HepG2 (cell line): ENCODE measurements around the gene RNF8. TPM values are rescaled to one million over a fixed set of nuclear protein-coding genes. Genes with fewer than 3 reads are reported as not detected.

Source experiments
- ATAC-seq: fragments of 200-7000 bp; cut with Tn5 transposase; 3 replicates; pipeline ENCODE4 v1.9.1; 2020; ENCODE audit warnings: mild to moderate bottlenecking, moderate library complexity
- BruUV-seq: library from RNA; stranded (reverse); fragments of 400-500 nt; replicated peaks from 2 replicates; lab custom pipeline; 2021; lab: Mats Ljungman, UMichigan
- CTCF ChIA-PET: fragments of 300-600 bp; formaldehyde crosslinking; extraction: SDS; loops from one replicate; lab custom pipeline; 2021; ENCODE audit warnings: low total read pairs, inconsistent platforms, low intra/inter-chr PET ratio; lab: Yijun Ruan, JAX
- POLR2A ChIA-PET: fragments of 350-600 bp; sonication (Branson Sonifier 250); formaldehyde crosslinking; loops from one replicate; lab custom pipeline; 2020; ENCODE audit warnings: antibody characterized with exemption, inconsistent platforms; lab: Yijun Ruan, JAX
- DNase-seq: peaks from one replicate; pipeline ENCODE4 v3.0.0-alpha.2; 2015; ENCODE audit warnings: low spot score
- FAIRE-seq: peaks from 3 replicates; lab custom pipeline; 2011; peaks lifted over from hg19 to GRCh38; lab: Jason Lieb, UNC
- H2AFZ ChIP-seq: one replicate; pipeline ENCODE4 v1.6.1; 2011; ENCODE audit warnings: low read length, inconsistent platforms
- H3K27ac ChIP-seq: fragments of 300-600 bp; 3 replicates; pipeline ENCODE4 v1.8.0; 2011; ENCODE audit warnings: mixed run types, mild to moderate bottlenecking, mixed read lengths, low read length, inconsistent platforms; ENCODE audit not compliant: insufficient read depth; ENCODE audit errors: extremely low read length
- H3K27me3 ChIP-seq, 2 experiments: fragments of 200-600 bp in 1 of 2; 2 replicates in 1 of 2; 3 replicates in 1 of 2; pipeline versions ENCODE4 v1.6.0 to v1.8.0; 2011; ENCODE audit warnings: low read length in 2 of 2, mild to moderate bottlenecking in 2 of 2, moderate library complexity in 2 of 2, inconsistent platforms in 1 of 2; ENCODE audit not compliant: insufficient read depth in 2 of 2, control insufficient read depth in 1 of 2
- H3K36me3 ChIP-seq, 2 experiments: fragments of 200-600 bp in 1 of 2; replicated peaks in 1 of 2; 2 replicates in 1 of 2; 3 replicates in 1 of 2; pipeline versions ENCODE4 v1.5.1 to v1.8.0; 2011; ENCODE audit warnings: low read length in 2 of 2, inconsistent platforms in 1 of 2; ENCODE audit not compliant: insufficient read depth in 2 of 2, control insufficient read depth in 1 of 2
- H3K4me1 ChIP-seq: 2 replicates; pipeline ENCODE4 v1.5.1; 2012; ENCODE audit warnings: low read length, inconsistent platforms; ENCODE audit not compliant: insufficient read depth
- H3K4me2 ChIP-seq: 2 replicates; pipeline ENCODE4 v1.6.0; 2011; ENCODE audit warnings: low read depth, low read length, inconsistent platforms
- H3K4me3 ChIP-seq, 3 experiments: fragments of 200-600 bp in 1 of 3; sonication (generic), shearing (Covaris generic) in 1 of 3; replicated peaks in 1 of 3; 2 replicates each; pipeline ENCODE4 v1.5.1; 2011 to 2016; ENCODE audit warnings: low read length in 3 of 3, inconsistent platforms in 2 of 3, low read depth in 2 of 3, mild to moderate bottlenecking in 2 of 3, control low read depth in 1 of 3, mixed read lengths in 1 of 3; ENCODE audit not compliant: insufficient read depth in 1 of 3
- H3K79me2 ChIP-seq: one replicate; pipeline ENCODE4 v1.6.1; 2011; ENCODE audit warnings: low read length, inconsistent platforms; ENCODE audit not compliant: insufficient read depth
- H3K9ac ChIP-seq: 2 replicates; pipeline ENCODE4 v1.6.0; 2011; ENCODE audit warnings: mild to moderate bottlenecking, low read depth, low read length, inconsistent platforms; ENCODE audit not compliant: insufficient read depth
- H3K9me3 ChIP-seq: 2 replicates; pipeline ENCODE4 v1.5.1; 2012; ENCODE audit warnings: mild to moderate bottlenecking, low read length
- H4K20me1 ChIP-seq: 2 replicates; pipeline ENCODE4 v1.6.0; 2011; ENCODE audit warnings: inconsistent platforms, mild to moderate bottlenecking, low read length, moderate library complexity; ENCODE audit not compliant: insufficient read depth
- CTCF ChIP-seq: sonication (generic); formaldehyde crosslinking; IDR thresholded peaks from 2 replicates; pipeline ENCODE4 v1.5.0; 2020; ENCODE audit warnings: mild to moderate bottlenecking, missing genetic modification reagents, moderate library complexity
- GMEB2 ChIP-seq: IDR thresholded peaks from 2 replicates; pipeline ENCODE4 v1.6.1; 2016; ENCODE audit warnings: missing biosample characterization, missing genetic modification reagents, low read depth
- HMGXB4 ChIP-seq, 2 experiments: sonication (generic) in 1 of 2; formaldehyde crosslinking in 1 of 2; IDR thresholded peaks; 2 replicates each; pipeline versions ENCODE4 v1.4.0 to v1.6.1; 2018 to 2020; ENCODE audit warnings: missing genetic modification reagents in 2 of 2, borderline replicate concordance in 1 of 2, low read depth in 1 of 2, mild to moderate bottlenecking in 1 of 2, missing biosample characterization in 1 of 2
- KDM5B ChIP-seq: sonication (generic); formaldehyde crosslinking; IDR thresholded peaks from 2 replicates; pipeline ENCODE4 v1.4.0; 2020; ENCODE audit warnings: missing genetic modification reagents, mild to moderate bottlenecking, borderline replicate concordance
- RFX1 ChIP-seq: fragments of 450-650 bp; IDR thresholded peaks from 2 replicates; pipeline ENCODE4 v1.6.1; 2017
- TEAD3 ChIP-seq: optimal IDR thresholded peaks from 2 replicates; pipeline ENCODE3; 2016; ENCODE audit warnings: borderline replicate concordance
- ZNF280D ChIP-seq: sonication (generic); formaldehyde crosslinking; IDR thresholded peaks from 2 replicates; pipeline ENCODE4 v1.5.1; 2020; ENCODE audit warnings: mild to moderate bottlenecking, missing genetic modification reagents
- ZNF484 ChIP-seq: sonication (generic); formaldehyde crosslinking; IDR thresholded peaks from 2 replicates; pipeline ENCODE4 v1.5.1; 2020; ENCODE audit warnings: mild to moderate bottlenecking, low read depth, missing genetic modification reagents, borderline replicate concordance
- ZNF687 ChIP-seq: sonication (generic); formaldehyde crosslinking; IDR thresholded peaks from 2 replicates; pipeline ENCODE4 v1.5.1; 2020; ENCODE audit warnings: mild to moderate bottlenecking, missing genetic modification reagents, moderate library complexity
- ZSCAN21 ChIP-seq: sonication (generic); formaldehyde crosslinking; IDR thresholded peaks from 2 replicates; pipeline ENCODE4 v1.8.0; 2022; ENCODE audit warnings: mild to moderate bottlenecking, missing genetic modification reagents, moderate library complexity, borderline replicate concordance
- WGBS: methylation state at CpG from one replicate; pipeline ENCODE4 v1.1.6; 2017; ENCODE audit warnings: low lambda C conversion rate; 5-methylcytosine and 5-hydroxymethylcytosine counted together
- in situ Hi-C: cut with HindIII; loops from 2 replicates; pipeline ENCODE4 v1.10.0; 2017; ENCODE audit warnings: low pct_unique_long_range_greater_than_20kb; ENCODE audit not compliant: extremely low pct_ligation_motif_present
- intact Hi-C: fragments of 100-400 bp; cut with micrococcal nuclease; formaldehyde crosslinking; loops from one replicate; pipeline ENCODE4 v1.10.0; 2022; ENCODE audit not compliant: unreplicated experiment
- polyA plus RNA-seq, 8 experiments: library from polyadenylated mRNA; depleted of rRNA in 3 of 8; stranded (reverse) in 7 of 8; unstranded in 1 of 8; fragments of >200 nt; fragmentation: Illumina TruSeq in 4 of 8; extraction: Trizol in 4 of 8; gene quantifications; 2 replicates each; pipeline versions ENCODE4 v1.2.1 to v1.2.3, GENCODE V29; 2011 to 2016; ENCODE audit warnings: low read depth in 4 of 8, missing spikeins in 1 of 8, mixed read lengths in 1 of 8; ENCODE audit not compliant: insufficient read depth in 1 of 8
- total RNA-seq, 5 experiments: library from RNA; depleted of rRNA; stranded (reverse); fragments of >200 nt; fragmentation: Illumina TruSeq; extraction: Trizol; gene quantifications; 2 replicates each; pipeline ENCODE4 v1.2.3, GENCODE V29; 2016; ENCODE audit warnings: low read depth in 1 of 5

RNF8 gene
- total and polyA plus RNA-seq, 2 of the 13 experiments (the other 11 are each of a cell fraction or from before 2014, with no cell fraction given): 21.8 to 47.6 TPM

- ATAC-seq: no peak
- no peaks in the 10 kb centered on the region for H3K4me1 ChIP-seq
- no peak for TF ChIP-seq ZNF687 (CRISPR knock-in tag)
- no peak for TF ChIP-seq KDM5B (CRISPR knock-in tag)
- no peak for TF ChIP-seq ZNF280D (CRISPR knock-in tag)
- no peak for TF ChIP-seq GMEB2 (CRISPR knock-in tag)
- no peak for TF ChIP-seq CTCF (CRISPR knock-in tag)
- TF ChIP-seq HMGXB4 (CRISPR knock-in tag; IDR thresholded peaks at IDR 0.05; ENCODE audit: borderline replicate concordance in 1 of 2, low read depth in 1 of 2): no peak
- no peak for TF ChIP-seq RFX1
- TF ChIP-seq TEAD3 (CRISPR knock-in tag): no peak
- no peak for TF ChIP-seq ZNF484 (CRISPR knock-in tag)
- no peak for TF ChIP-seq ZSCAN21 (CRISPR knock-in tag)
Observed at GRCh38 chr6:37306624-37307222, 47.1 kb upstream of the RNF8 start.

More at GRCh38 chr6:37306624-37307222, 47.1 kb upstream of the RNF8 start:
- in situ Hi-C loops (no loop called here), intact Hi-C loops (loop anchor here (2.0 kb wide), 1 partner anchor 74 kb away; no protein-coding TSS in a partner anchor)
- POLR2A ChIA-PET: no interaction called here
- CTCF ChIA-PET: no interaction called here
- Histone ChIP-seq H3K79me2 (no peaks in the 10 kb centered on the region), H2AFZ (no peak overlapping the region), H4K20me1 (no peaks in the 10 kb centered on the region), H3K27ac (no peak overlapping the region), H3K9me3 (no peaks in the 10 kb centered on the region), H3K27me3 (no peaks in the 10 kb centered on the region), H3K4me3 (no peak overlapping the region), H3K9ac (no peak overlapping the region), H3K36me3 (peaks cover 13 to 49% of the 10 kb centered on the region in 2 experiments; a peak in 4 of 5 replicates), H3K4me2 (no peak overlapping the region)
- BruUV-seq: no TSS peak
- DNase-seq (no peak), FAIRE-seq (no peak)
- WGBS: 92% methylated on average over 4 of the region's 4 CpGs
